Neural cell (in vitro differentiated cells): ENCODE measurements around the gene TBC1D2. TPM values are rescaled to one million over a fixed set of nuclear protein-coding genes. Genes with fewer than 3 reads are reported as not detected.

Source experiments
- H2AFZ ChIP-seq: fragments of 200-600, 300-800 bp; sonication (generic), shearing (Covaris generic); 2 replicates; pipeline ENCODE4 v1.6.0; 2014; ENCODE audit warnings: low read depth, mild to moderate bottlenecking, antibody characterized with exemption, low read length, moderate library complexity
- H3F3A ChIP-seq: fragments of 200-600 bp; shearing (Covaris generic); 2 replicates; pipeline ENCODE4 v1.6.1; 2016; ENCODE audit warnings: mild to moderate bottlenecking, moderate library complexity, mixed read lengths, antibody characterized with exemption, low read length; ENCODE audit not compliant: insufficient read depth, poor library complexity, severe bottlenecking
- H3K27ac ChIP-seq: fragments of 200-600, 300-800 bp; sonication (generic), shearing (Covaris generic); 2 replicates; pipeline ENCODE4 v1.5.1; 2014; ENCODE audit warnings: mild to moderate bottlenecking, low read length, moderate library complexity
- H3K27me3 ChIP-seq: fragments of 300-800, 200-600 bp; sonication (generic), shearing (Covaris generic); 2 replicates; pipeline ENCODE4 v1.6.0; 2014; ENCODE audit warnings: mild to moderate bottlenecking, low read depth, low read length, moderate library complexity; ENCODE audit not compliant: insufficient read depth
- H3K36me3 ChIP-seq: fragments of 300-800, 200-600 bp; sonication (generic), shearing (Covaris generic); 2 replicates; pipeline ENCODE4 v1.5.1; 2014; ENCODE audit warnings: mild to moderate bottlenecking, antibody characterized with exemption, low read length, moderate library complexity; ENCODE audit not compliant: insufficient read depth
- H3K4me2 ChIP-seq: fragments of 300-800, 200-600 bp; sonication (generic), shearing (Covaris generic); 2 replicates; pipeline ENCODE4 v1.6.0; 2014; ENCODE audit warnings: mild to moderate bottlenecking, low read length
- H3K4me3 ChIP-seq: fragments of 300-800, 200-600 bp; sonication (generic), shearing (Covaris generic); 2 replicates; pipeline ENCODE4 v1.5.1; 2014; ENCODE audit warnings: mild to moderate bottlenecking, low read length, moderate library complexity
- H3K79me2 ChIP-seq: fragments of 200-600 bp; shearing (Covaris generic); replicated peaks from 2 replicates; pipeline ENCODE4 v1.6.0; 2014; ENCODE audit warnings: mild to moderate bottlenecking, low read length, moderate library complexity; ENCODE audit not compliant: insufficient read depth
- H3K9ac ChIP-seq: fragments of 300-800, 200-600 bp; sonication (generic), shearing (Covaris generic); 2 replicates; pipeline ENCODE4 v1.6.1; 2016; ENCODE audit warnings: mild to moderate bottlenecking, low read length, mixed read lengths
- H3K9me2 ChIP-seq: fragments of 200-600 bp; shearing (Covaris generic); 2 replicates; pipeline ENCODE4 v1.6.1; 2016; ENCODE audit warnings: mild to moderate bottlenecking, low read length, mixed read lengths; ENCODE audit not compliant: insufficient read depth
- H3K9me3 ChIP-seq: fragments of 200-600, 300-800 bp; sonication (generic), shearing (Covaris generic); 2 replicates; pipeline ENCODE4 v1.6.1; 2016; ENCODE audit warnings: mild to moderate bottlenecking, mixed run types, low read length, moderate library complexity, mixed read lengths
- H4K20me1 ChIP-seq: fragments of 200-600 bp; shearing (Covaris generic); 2 replicates; pipeline ENCODE4 v1.6.1; 2016; ENCODE audit warnings: mild to moderate bottlenecking, mixed run types; ENCODE audit not compliant: insufficient read depth
- CTCF ChIP-seq: fragments of 450-650 bp; IDR thresholded peaks from 2 replicates; pipeline ENCODE4 v1.5.1; 2014; ENCODE audit warnings: antibody characterized with exemption, mild to moderate bottlenecking, moderate library complexity; ENCODE audit not compliant: poor library complexity, severe bottlenecking
- EP300 ChIP-seq: fragments of 450-650 bp; conservative IDR thresholded peaks from 2 replicates; pipeline ENCODE4 v1.6.1; 2014; ENCODE audit warnings: antibody characterized with exemption, mild to moderate bottlenecking, moderate library complexity; ENCODE audit not compliant: poor library complexity, severe bottlenecking
- EZH2 ChIP-seq: fragments of 200-600, 300-800 bp; shearing (Covaris generic), sonication (generic); IDR thresholded peaks from 2 replicates; pipeline ENCODE4 v1.6.1; 2014; ENCODE audit warnings: antibody characterized with exemption, low read length, borderline replicate concordance, mild to moderate bottlenecking; ENCODE audit not compliant: insufficient read depth, poor library complexity, severe bottlenecking
- MXI1 ChIP-seq: fragments of 450-650 bp; conservative IDR thresholded peaks from 2 replicates; pipeline ENCODE4 v1.6.1; 2014; ENCODE audit warnings: antibody characterized with exemption, mild to moderate bottlenecking; ENCODE audit not compliant: poor library complexity, severe bottlenecking
- POLR2AphosphoS5 ChIP-seq: IDR thresholded peaks from 2 replicates; pipeline ENCODE4 v1.6.1; 2012
- RAD21 ChIP-seq: fragments of 450-650 bp; conservative IDR thresholded peaks from 2 replicates; pipeline ENCODE4 v1.6.1; 2014; ENCODE audit warnings: antibody characterized with exemption, mild to moderate bottlenecking, moderate library complexity
- REST ChIP-seq: IDR thresholded peaks from 2 replicates; pipeline ENCODE4 v1.6.1; 2012; ENCODE audit warnings: borderline replicate concordance
- SMC3 ChIP-seq: fragments of 450-650 bp; conservative IDR thresholded peaks from 2 replicates; pipeline ENCODE4 v1.6.1; 2014; ENCODE audit warnings: antibody characterized with exemption, mild to moderate bottlenecking, moderate library complexity; ENCODE audit not compliant: poor library complexity
- TAF1 ChIP-seq: IDR thresholded peaks from 2 replicates; pipeline ENCODE4 v1.6.1; 2012; ENCODE audit warnings: low read depth
- polyA plus RNA-seq: library from polyadenylated mRNA; depleted of rRNA; stranded (reverse); fragments of >200 nt; gene quantifications from 2 replicates; pipeline ENCODE4 v1.2.3, GENCODE V29; 2014

Gene TBC1D2
- polyA plus RNA-seq, 1 donor from 2014 or later: 4.1 TPM

- Histone ChIP-seq H3K27ac (no peak overlapping the region), H3F3A (no peaks in the 10 kb centered on the region), H3K4me3 (no peak overlapping the region), H3K9me2 (no peaks in the 10 kb centered on the region), H3K27me3 (no peaks in the 10 kb centered on the region), H4K20me1 (no peaks in the 10 kb centered on the region), H2AFZ (no peak overlapping the region), H3K4me2 (no peak overlapping the region), H3K36me3 (no peaks in the 10 kb centered on the region), H3K9me3 (no peaks in the 10 kb centered on the region), H3K9ac (no peak overlapping the region), H3K79me2 (no peaks in the 10 kb centered on the region)
- TF ChIP-seq MXI1 (no peak), REST (no peak), CTCF (no peak), RAD21 (no peak), EZH2 (no peak), POLR2AphosphoS5 (no peak), TAF1 (no peak), SMC3 (no peak), EP300 (no peak)
Measured at GRCh38 chr9:98171176-98171925, 84.1 kb downstream of the TBC1D2 start.

GRCh38 chr9:98168941-98169488, 86.4 kb downstream of the TBC1D2 start:
- TF ChIP-seq REST: no peak
- TF ChIP-seq TAF1: no peak
- TF ChIP-seq POLR2AphosphoS5: no peak
- TF ChIP-seq SMC3: no peak
- no peak for TF ChIP-seq RAD21
- TF ChIP-seq MXI1: no peak
- no peak for TF ChIP-seq CTCF
- TF ChIP-seq EP300: no peak
- no peaks in the 10 kb centered on the region for H3K36me3 ChIP-seq
- H3K9me3 ChIP-seq: no peaks in the 10 kb centered on the region
- H3K9me2 ChIP-seq: no peaks in the 10 kb centered on the region
- H4K20me1 ChIP-seq: no peaks in the 10 kb centered on the region
- no peak overlapping the region for H3K4me2 ChIP-seq
- no peaks in the 10 kb centered on the region for H3K27me3 ChIP-seq
- H2AFZ ChIP-seq: no peak overlapping the region
- no peak overlapping the region for H3K9ac ChIP-seq
- H3K79me2 ChIP-seq: no peaks in the 10 kb centered on the region
- no peak overlapping the region for H3K4me3 ChIP-seq
- H3F3A ChIP-seq: no peaks in the 10 kb centered on the region
- H3K27ac ChIP-seq: no peak overlapping the region
